ENCODE measurements around the gene ST3GAL3. TPM values are rescaled to one million over a fixed set of nuclear protein-coding genes. Genes with fewer than 3 reads are reported as not detected.

The ST3GAL3 gene
- total RNA-seq, 4 donors from 2014 or later, result 30.2 to 41.4 (median 33.2) TPM

DNA sequence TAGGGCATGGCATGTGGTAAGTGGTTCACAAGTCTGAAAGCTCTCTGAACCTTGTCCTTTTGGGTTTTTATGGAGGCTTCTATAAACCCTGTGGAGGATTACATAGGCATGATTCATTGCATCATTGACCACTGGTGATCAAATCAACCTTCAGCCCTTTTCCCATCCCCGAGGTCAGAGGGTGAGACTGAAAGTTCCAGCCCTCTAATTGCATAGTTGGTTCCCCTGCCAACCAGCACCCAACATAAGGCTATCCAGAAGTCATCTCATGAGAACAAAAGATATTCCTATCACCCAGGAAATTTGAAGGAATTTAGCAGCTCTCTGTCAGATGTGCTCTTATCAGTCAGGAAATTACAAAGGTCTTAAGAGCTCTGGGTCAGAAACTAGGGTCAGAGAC, 136.8 kb downstream of the ST3GAL3 start:
- 100% methylated on average over 1 of the region's 1 CpG; no CpG with 5 or more reads in 1 of the 2 donors for WGBS, 2 donors (ENCODE audit: low coverage in 1 of 2)
- H3K27me3 ChIP-seq, result no peaks in the 10 kb centered on the region
- H3K4me3 ChIP-seq, result no peak overlapping the region
- TF ChIP-seq POLR2AphosphoS5 (IDR thresholded peaks at IDR 0.05), result no peak
- no peak for TF ChIP-seq POLR2A (IDR thresholded peaks at IDR 0.05)
- TF ChIP-seq, protein P1, sequence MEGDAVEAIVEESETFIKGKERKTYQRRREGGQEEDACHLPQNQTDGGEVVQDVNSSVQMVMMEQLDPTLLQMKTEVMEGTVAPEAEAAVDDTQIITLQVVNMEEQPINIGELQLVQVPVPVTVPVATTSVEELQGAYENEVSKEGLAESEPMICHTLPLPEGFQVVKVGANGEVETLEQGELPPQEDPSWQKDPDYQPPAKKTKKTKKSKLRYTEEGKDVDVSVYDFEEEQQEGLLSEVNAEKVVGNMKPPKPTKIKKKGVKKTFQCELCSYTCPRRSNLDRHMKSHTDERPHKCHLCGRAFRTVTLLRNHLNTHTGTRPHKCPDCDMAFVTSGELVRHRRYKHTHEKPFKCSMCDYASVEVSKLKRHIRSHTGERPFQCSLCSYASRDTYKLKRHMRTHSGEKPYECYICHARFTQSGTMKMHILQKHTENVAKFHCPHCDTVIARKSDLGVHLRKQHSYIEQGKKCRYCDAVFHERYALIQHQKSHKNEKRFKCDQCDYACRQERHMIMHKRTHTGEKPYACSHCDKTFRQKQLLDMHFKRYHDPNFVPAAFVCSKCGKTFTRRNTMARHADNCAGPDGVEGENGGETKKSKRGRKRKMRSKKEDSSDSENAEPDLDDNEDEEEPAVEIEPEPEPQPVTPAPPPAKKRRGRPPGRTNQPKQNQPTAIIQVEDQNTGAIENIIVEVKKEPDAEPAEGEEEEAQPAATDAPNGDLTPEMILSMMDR (IDR thresholded peaks at IDR 0.05), result no peak
- no peak for TF ChIP-seq EP300 (IDR thresholded peaks at IDR 0.05)
- ATAC-seq, result no peak
- peaks cover 0 to 38% of the 10 kb centered on the region in 2 donors for H3K36me3 ChIP-seq
- H3K9me3 ChIP-seq, result no peaks in the 10 kb centered on the region
- no peak overlapping the region for H3K27ac ChIP-seq
- H3K4me1 ChIP-seq, result peaks cover 0 to 12% (median 0%) of the 10 kb centered on the region in 3 donors

DNA sequence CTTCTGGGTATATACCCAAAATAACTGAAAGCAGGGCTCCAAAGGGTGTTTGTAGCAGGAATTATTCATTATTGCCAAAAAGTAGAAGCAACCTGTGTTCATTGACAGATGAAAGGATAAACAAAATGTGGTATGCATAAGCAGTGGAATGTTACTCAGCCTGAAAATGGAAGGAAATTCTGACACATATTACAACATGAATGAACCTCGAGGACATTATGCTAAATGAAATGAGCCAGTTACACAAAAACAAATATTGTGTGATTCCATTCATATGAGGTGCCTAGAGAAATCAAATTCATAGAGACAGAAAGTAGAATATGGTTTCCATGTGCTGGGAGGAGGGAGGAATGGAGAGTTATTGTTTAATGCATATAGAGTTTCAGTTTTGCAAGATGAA, 140.0 kb downstream of the ST3GAL3 start:
- Histone ChIP-seq H3K4me1 (peaks cover 0 to 2% (median 0%) of the 10 kb centered on the region in 3 donors), H3K9me3 (no peaks in the 10 kb centered on the region), H3K27me3 (no peaks in the 10 kb centered on the region), H3K27ac (no peak overlapping the region), H3K36me3 (peaks cover 0 to 16% of the 10 kb centered on the region in 2 donors), H3K4me3 (no peak overlapping the region)
- 55 to 56% methylated on average over 1 of the region's 1 CpG for WGBS, 2 donors (ENCODE audit: low coverage in 1 of 2)
- no peak for ATAC-seq
- TF ChIP-seq POLR2A (IDR thresholded peaks at IDR 0.05) (no peak), EP300 (IDR thresholded peaks at IDR 0.05) (no peak), POLR2AphosphoS5 (IDR thresholded peaks at IDR 0.05) (no peak)
- TF ChIP-seq, protein P1 (IDR thresholded peaks at IDR 0.05), result no peak

DNA sequence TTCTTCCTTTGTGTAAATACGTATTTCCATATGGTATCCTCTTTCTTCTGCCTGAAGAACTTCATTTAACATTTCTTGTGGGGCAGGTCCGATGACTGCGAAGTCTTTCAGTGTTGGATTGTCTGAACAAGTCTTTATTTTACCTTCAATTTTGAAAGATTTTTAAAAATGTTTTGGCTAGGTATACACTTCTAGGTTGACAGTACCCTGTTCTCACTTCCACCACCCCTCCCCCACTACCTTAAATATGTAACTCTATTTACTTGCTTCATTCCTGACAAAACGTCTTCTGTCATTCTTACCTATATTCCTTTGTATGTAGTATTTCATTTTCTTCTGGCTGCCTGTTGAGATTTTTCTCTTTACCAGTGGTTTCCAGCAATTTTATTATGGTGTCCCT, 140.5 kb downstream of the ST3GAL3 start:
- TF ChIP-seq, protein P1 (IDR thresholded peaks at IDR 0.05), result no peak
- no peak for TF ChIP-seq POLR2A (IDR thresholded peaks at IDR 0.05)
- no peak for TF ChIP-seq POLR2AphosphoS5 (IDR thresholded peaks at IDR 0.05)
- no peak for TF ChIP-seq EP300 (IDR thresholded peaks at IDR 0.05)
- Histone ChIP-seq H3K27ac (no peak overlapping the region), H3K4me3 (no peak overlapping the region), H3K27me3 (no peaks in the 10 kb centered on the region), H3K4me1 (peaks cover 0 to 8% (median 0%) of the 10 kb centered on the region in 3 donors), H3K36me3 (peaks cover 0 to 10% of the 10 kb centered on the region in 2 donors), H3K9me3 (no peaks in the 10 kb centered on the region)
- WGBS, 2 donors (ENCODE audit: low coverage in 1 of 2), result 88 to 91% methylated on average over 4 of the region's 4 CpGs
- ATAC-seq, result no peak

DNA sequence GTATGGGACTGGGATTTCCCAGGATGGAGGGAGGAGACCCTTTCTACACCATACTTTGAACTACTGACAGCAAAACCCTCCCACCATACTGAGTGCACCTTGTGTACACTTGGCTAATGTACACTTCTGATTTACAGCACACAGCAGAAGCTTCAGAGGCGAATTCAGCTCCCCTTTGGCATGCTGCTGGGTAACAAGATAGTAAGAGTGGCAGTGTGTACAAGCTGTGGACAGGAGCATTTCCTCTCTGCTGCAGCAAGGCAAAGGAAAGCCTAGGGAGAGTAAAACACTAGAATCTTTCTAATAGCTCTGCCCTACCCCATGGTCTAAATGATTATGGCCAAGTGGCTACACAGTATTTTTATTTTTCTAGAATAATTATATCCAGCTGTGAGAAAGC, 142.3 kb downstream of the ST3GAL3 start:
- H3K27me3 ChIP-seq, result no peaks in the 10 kb centered on the region
- no peaks in the 10 kb centered on the region for H3K9me3 ChIP-seq
- H3K36me3 ChIP-seq, result no peaks in the 10 kb centered on the region
- TF ChIP-seq EP300 (IDR thresholded peaks at IDR 0.05) (no peak), POLR2AphosphoS5 (IDR thresholded peaks at IDR 0.05) (no peak), POLR2A (IDR thresholded peaks at IDR 0.05) (no peak)
- TF ChIP-seq, protein P1 (IDR thresholded peaks at IDR 0.05), result no peak
- WGBS, 2 donors (ENCODE audit: low coverage in 1 of 2), result 67% methylated on average over 1 of the region's 1 CpG; no CpG with 5 or more reads in 1 of the 2 donors
- no peak overlapping the region for H3K4me3 ChIP-seq
- no peak for ATAC-seq
- H3K27ac ChIP-seq, result no peak overlapping the region
- H3K4me1 ChIP-seq, result peaks cover 0 to 18% (median 0%) of the 10 kb centered on the region in 3 donors

DNA sequence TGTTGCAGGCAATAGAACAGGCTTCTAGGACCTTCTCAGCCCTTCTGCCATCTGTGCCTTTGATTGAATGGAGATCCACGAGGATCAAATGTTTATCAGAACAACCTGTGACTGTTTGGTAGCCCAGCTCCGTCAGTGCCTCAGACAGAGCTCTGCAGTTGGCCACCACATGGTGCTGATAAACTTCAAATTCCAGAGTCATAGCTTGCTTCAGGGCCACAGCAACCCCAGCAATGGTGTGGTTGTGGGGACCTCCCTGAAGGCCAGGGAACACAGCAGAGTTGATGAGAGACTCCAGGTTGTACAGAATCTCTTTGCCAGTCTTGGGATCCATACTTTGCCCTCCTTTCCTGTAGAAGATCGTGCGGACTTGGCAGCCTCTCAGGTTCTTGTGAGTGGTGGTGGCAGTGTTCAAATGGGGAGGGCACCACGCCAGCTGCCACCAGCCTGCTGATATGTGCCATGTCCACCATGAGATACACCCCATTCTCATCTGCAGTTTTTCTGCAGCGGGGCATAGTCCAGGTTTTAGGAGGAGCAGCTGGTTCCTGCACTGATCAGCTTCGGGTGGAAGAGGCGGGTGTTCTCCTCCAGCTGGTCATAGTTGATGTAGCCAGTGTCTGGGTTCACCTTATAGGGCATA, 143.4 kb downstream of the ST3GAL3 start:
- Histone ChIP-seq H3K27me3 (no peaks in the 10 kb centered on the region), H3K4me1 (peaks cover 0 to 18% (median 0%) of the 10 kb centered on the region in 3 donors), H3K9me3 (no peaks in the 10 kb centered on the region), H3K27ac (no peak overlapping the region), H3K36me3 (no peaks in the 10 kb centered on the region), H3K4me3 (no peak overlapping the region)
- TF ChIP-seq, protein P1 (IDR thresholded peaks at IDR 0.05), result no peak
- TF ChIP-seq EP300 (IDR thresholded peaks at IDR 0.05) (no peak), POLR2A (IDR thresholded peaks at IDR 0.05) (no peak), POLR2AphosphoS5 (IDR thresholded peaks at IDR 0.05) (no peak)
- no peak for ATAC-seq
- no CpG with 5 or more reads among the region's 8 CpGs for WGBS, 2 donors (ENCODE audit: low coverage in 1 of 2)
